Mucosa of descending colon (tissue), 3 donors: ENCODE results near the gene MEOX1. TPM values are rescaled to one million over a fixed set of nuclear protein-coding genes. Genes with fewer than 3 reads are reported as not detected.
"Not testable (repeated sequence)": the region's sequence is repeated elsewhere in the genome, so short reads cannot be mapped to it uniquely, and the experiment has no call there.

ENCODE experiments used
- ATAC-seq: fragments of 200-7000 bp; cut with Tn5 transposase; one replicate; pipeline ENCODE4 v1.9.1; 2020; ENCODE audit warnings: mild to moderate bottlenecking, moderate library complexity
- DNase-seq, 3 donors: peaks; one replicate each; pipeline ENCODE4 v3.0.0-alpha.2; 2020
- H3K36me3 ChIP-seq: fragments of 200-600 bp; one replicate; pipeline ENCODE4 v1.8.0; 2021; ENCODE audit warnings: low read depth, mild to moderate bottlenecking
- H3K4me1 ChIP-seq: fragments of 200-600 bp; one replicate; pipeline ENCODE4 v1.8.0; 2021; ENCODE audit warnings: low read depth, mild to moderate bottlenecking
- H3K4me3 ChIP-seq: fragments of 200-600 bp; one replicate; pipeline ENCODE4 v1.8.0; 2021; ENCODE audit warnings: mild to moderate bottlenecking
- H3K9me3 ChIP-seq: fragments of 200-600 bp; one replicate; pipeline ENCODE4 v1.8.0; 2021; ENCODE audit warnings: mild to moderate bottlenecking
- intact Hi-C, 2 donors: fragments of 100-400 bp; cut with DNase I in 1 of 2; cut with micrococcal nuclease in 1 of 2; formaldehyde crosslinking; loops; one replicate each; pipeline versions ENCODE4 v1.11.0 to v1.11.1; 2022; cut with DNase I, micrococcal nuclease
- total RNA-seq, 3 donors: library from RNA; stranded (reverse); fragmentation: NEBNext Ultra II Directional in 2 of 3; extraction: Animal tissue kit (Norgen Biotek cat#: 25700) in 2 of 3; gene quantifications; one replicate each; pipeline versions ENCODE4 v1.2.1 to v1.2.4, GENCODE V29; 2021 to 2023
- TF ChIP-seq, protein P1 (sequence below): fragments of 200-600 bp; IDR thresholded peaks from one replicate; pipeline ENCODE4 v1.8.0; 2022; ENCODE audit warnings: antibody characterized with exemption, mild to moderate bottlenecking
- donor health status: DM: no; HTN: no; CAD: no; lungs with moderate emphysema.
- donor health status: DM: no; HTN: no; CAD: no.
- donor health status: DM: no; HTN: yes; CAD: no.

Gene MEOX1
- total RNA-seq, 3 donors from 2014 or later = 1.4 to 3.5 (median 1.4) TPM

DNA sequence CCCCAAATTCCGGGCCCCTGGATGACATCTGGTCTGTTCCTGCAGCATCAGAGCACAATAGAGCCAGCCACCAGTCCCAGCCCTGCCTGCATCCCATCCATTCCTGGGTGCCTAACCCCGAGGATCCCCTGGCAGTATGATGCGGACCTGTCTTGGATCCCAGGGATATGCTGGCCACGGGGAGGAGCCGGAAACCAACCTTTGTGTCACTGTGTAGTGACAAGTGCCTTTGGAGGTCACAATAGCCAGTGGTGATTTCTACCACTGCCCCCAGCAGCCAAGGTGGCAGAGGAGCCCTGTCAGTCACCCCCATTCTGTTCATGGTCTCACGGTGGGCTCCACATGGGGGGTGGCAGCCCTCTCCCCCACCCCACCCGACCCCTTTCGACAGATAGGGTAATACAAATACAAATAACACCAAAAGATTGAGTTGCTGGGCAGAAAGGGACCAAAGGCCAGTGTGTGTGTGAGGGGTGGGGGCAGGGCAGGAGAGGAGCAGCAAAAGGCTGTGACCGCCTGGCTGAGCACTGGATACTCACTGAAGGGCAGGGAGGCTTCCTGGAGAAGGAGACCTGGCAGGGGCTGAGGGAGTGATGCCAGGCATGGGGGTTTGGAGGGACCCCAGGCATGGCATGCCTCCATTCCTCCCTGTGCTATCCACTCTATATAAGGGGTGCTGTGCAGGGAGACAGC lies 29.0 kb upstream of the MEOX1 start:
- ATAC-seq = no peak
- H3K4me1 ChIP-seq = no peaks in the 10 kb centered on the region
- TF ChIP-seq, protein P1, sequence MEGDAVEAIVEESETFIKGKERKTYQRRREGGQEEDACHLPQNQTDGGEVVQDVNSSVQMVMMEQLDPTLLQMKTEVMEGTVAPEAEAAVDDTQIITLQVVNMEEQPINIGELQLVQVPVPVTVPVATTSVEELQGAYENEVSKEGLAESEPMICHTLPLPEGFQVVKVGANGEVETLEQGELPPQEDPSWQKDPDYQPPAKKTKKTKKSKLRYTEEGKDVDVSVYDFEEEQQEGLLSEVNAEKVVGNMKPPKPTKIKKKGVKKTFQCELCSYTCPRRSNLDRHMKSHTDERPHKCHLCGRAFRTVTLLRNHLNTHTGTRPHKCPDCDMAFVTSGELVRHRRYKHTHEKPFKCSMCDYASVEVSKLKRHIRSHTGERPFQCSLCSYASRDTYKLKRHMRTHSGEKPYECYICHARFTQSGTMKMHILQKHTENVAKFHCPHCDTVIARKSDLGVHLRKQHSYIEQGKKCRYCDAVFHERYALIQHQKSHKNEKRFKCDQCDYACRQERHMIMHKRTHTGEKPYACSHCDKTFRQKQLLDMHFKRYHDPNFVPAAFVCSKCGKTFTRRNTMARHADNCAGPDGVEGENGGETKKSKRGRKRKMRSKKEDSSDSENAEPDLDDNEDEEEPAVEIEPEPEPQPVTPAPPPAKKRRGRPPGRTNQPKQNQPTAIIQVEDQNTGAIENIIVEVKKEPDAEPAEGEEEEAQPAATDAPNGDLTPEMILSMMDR = no peak

DNA sequence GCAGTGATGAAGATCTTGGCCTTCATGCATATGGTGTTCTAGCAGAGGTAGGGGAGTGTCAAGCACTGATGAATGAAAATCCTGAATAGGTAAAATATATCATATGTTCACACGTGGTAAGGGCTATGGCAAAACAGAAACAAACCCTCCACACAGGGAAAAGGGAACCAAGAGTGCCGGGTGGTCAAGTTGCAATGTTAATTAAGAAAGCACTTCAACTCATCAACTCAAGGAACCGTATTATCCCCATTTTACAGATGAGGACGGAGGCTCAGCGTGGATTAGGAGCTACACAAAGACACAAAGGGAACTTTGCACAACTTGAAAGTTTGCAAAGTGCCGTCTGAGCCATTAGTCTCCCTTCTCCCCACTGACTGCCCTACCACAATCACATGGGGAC lies 28.1 kb upstream of the MEOX1 start:
- Histone ChIP-seq H3K4me3 (no peak overlapping the region), H3K36me3 (no peaks in the 10 kb centered on the region), H3K4me1 (no peaks in the 10 kb centered on the region), H3K9me3 (no peaks in the 10 kb centered on the region)
- intact Hi-C loops = loop anchor here in 1 of 2 donors (5.0 kb wide), 1 partner anchor 67 kb away; the partner anchor contains the start of gene SOST
- no peak for DNase-seq
- TF ChIP-seq, protein P1 = no peak
- no peak for ATAC-seq

More for the DNA sequence above, 29.0 kb upstream of the MEOX1 start:
- Histone ChIP-seq H3K4me3 (no peak overlapping the region), H3K9me3 (no peaks in the 10 kb centered on the region), H3K36me3 (no peaks in the 10 kb centered on the region)
- intact Hi-C loops = loop anchor here in 1 of 2 donors (5.0 kb wide), 1 partner anchor 67 kb away; the partner anchor contains the start of gene SOST
- DNase-seq = no peak

DNA sequence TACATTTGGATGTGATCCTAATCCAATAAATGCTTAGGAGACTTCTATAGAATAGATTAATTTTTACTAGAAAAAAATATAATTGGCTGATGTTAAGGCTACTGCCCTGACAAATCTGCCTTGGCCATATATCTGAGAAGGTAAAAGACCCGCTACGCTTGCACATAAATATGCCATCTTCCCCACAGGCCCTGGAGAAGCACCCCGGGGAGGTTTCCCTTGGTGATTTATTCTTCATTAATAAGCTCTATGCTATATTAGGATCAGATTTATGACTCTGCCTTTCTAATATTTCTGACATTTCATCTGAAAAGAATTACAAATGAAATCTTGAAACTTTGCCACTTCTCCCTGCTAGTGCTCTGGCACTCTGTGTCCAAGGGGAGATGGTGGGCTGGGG lies 27.4 kb upstream of the MEOX1 start:
- ATAC-seq = no peak
- intact Hi-C loops = no loop called here
- TF ChIP-seq, protein P1 = no peak

DNA sequence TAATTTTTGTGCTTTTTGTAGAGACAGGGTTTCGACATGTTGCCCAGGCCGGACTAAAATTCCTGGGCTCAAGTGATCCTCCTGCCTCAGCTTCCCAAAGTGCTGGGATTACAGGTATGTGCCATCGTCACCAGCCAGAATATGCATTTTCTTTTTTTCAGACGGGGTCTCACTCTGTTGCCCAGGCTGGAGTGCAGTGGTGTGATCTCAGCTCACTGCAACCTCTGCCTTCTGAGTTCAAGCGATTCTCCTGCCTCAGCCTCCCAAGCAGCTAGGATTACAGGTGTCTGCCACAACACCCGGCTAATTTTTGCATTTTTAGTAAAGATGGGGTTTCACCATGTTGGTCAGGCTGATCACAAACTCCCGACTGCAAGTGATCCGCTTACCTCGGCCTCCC lies 25.2 kb upstream of the MEOX1 start:
- ATAC-seq, intact Hi-C loops, DNase-seq: not testable (repeated sequence)

More for the DNA sequence above, 27.4 kb upstream of the MEOX1 start:
- Histone ChIP-seq H3K9me3 (no peaks in the 10 kb centered on the region), H3K4me1 (no peaks in the 10 kb centered on the region), H3K36me3 (no peaks in the 10 kb centered on the region), H3K4me3 (no peak overlapping the region)
- DNase-seq = no peak

DNA sequence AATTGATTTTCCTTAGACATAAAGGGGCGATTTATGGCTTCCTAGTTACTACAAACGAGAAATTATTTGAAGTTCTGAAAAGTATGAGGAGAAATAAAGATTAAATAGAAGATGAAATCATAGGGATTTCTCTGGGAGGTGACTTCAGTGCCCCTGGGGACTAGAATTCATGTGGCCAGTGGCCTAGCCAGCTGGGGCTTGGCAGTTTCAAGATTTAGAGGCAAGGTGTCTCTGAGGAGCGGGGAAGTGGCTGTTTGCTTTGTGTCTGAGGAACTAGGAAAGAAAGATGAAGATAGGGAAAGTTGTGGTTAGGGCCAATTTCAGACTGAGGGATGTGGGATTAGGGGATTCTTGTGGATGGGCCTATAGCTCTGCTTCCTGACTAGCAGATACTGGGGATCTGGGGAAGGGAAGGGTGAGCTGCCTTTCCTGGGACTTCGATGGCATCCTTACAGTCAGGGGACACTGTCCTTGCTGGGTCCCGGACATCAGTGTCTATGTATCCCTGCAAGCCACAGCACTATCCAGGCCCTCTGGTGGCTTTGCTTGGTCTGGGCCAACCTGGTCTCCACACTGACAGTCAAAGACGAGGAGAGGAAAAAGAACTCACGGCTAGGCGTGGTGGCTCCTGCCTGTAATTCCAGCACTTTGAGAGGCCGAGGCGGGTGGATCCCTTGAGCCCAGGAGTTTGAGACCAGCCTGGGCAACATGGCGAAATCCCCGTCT lies 22.4 kb upstream of the MEOX1 start:
- ATAC-seq = no peak
- intact Hi-C loops = no loop called here
- H3K9me3 ChIP-seq = no peaks in the 10 kb centered on the region
- TF ChIP-seq, protein P1 = no peak
- no peak for DNase-seq
- no peaks in the 10 kb centered on the region for H3K36me3 ChIP-seq
- H3K4me3 ChIP-seq = no peak overlapping the region
- H3K4me1 ChIP-seq = no peaks in the 10 kb centered on the region

More for the DNA sequence above, 25.2 kb upstream of the MEOX1 start:
- H3K4me3 ChIP-seq, H3K36me3 ChIP-seq, H3K9me3 ChIP-seq, H3K4me1 ChIP-seq: not testable (repeated sequence)

DNA sequence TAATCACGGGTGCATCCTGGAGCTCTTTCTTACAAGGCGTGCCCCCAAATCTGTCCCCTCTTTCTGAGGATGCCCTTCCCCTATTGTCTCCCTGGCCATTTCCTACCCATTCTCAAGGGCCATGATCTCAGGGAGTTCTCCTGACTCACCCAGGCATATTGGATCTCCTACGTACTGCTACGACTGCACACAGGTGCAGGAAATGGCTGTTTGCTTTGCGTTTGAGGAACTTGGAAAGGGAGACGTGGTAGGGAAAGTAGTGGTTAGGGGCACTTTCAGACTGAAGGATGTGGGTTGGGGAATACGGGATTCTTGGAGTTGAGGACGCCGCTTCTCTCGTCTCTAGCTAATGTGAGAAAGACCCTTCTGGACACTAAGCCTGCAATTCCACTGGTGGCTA lies 18.7 kb upstream of the MEOX1 start:
- Histone ChIP-seq H3K36me3 (no peaks in the 10 kb centered on the region), H3K4me1 (peaks cover 7% of the 10 kb centered on the region), H3K9me3 (no peaks in the 10 kb centered on the region), H3K4me3 (no peak overlapping the region)
- no peak for ATAC-seq
- TF ChIP-seq, protein P1 = no peak
- DNase-seq = no peak
- intact Hi-C loops = no loop called here
